Upper lobe of left lung (tissue), 6 donors: ENCODE measurements around the gene POLG2. TPM values are rescaled to one million over a fixed set of nuclear protein-coding genes. Genes with fewer than 3 reads are reported as not detected.

Experiments used
- ATAC-seq, 2 donors: fragments of 200-7000 bp; cut with Tn5 transposase; one replicate each; pipeline ENCODE4 v1.9.1; 2022; ENCODE audit warnings: mild to moderate bottlenecking in 2 of 2, moderate library complexity in 2 of 2; ENCODE audit not compliant: low FRiP score in 2 of 2
- DNase-seq, 2 donors: peaks; one replicate each; pipeline ENCODE4 v3.0.0-alpha.2; 2019 to 2020
- H3K27ac ChIP-seq, 4 donors: fragments of 200-600 bp; sonication (generic); one replicate each; pipeline ENCODE4 v1.5.1; 2016 to 2019
- H3K27me3 ChIP-seq, 4 donors: fragments of 200-600 bp; sonication (generic); one replicate each; pipeline ENCODE4 v1.5.1; 2017 to 2019
- H3K36me3 ChIP-seq, 4 donors: fragments of 200-600 bp; sonication (generic); one replicate each; pipeline ENCODE4 v1.5.1; 2016 to 2019
- H3K4me1 ChIP-seq, 4 donors: fragments of 200-600 bp; sonication (generic); one replicate each; pipeline ENCODE4 v1.5.1; 2018 to 2019
- H3K4me3 ChIP-seq, 4 donors: fragments of 200-600 bp; sonication (generic); one replicate each; pipeline ENCODE4 v1.5.1; 2017 to 2019; ENCODE audit warnings: mild to moderate bottlenecking in 2 of 4, moderate library complexity in 1 of 4
- H3K9me3 ChIP-seq, 4 donors: fragments of 200-600 bp; sonication (generic); one replicate each; pipeline ENCODE4 v1.5.1; 2018 to 2019
- EP300 ChIP-seq, 4 donors: sonication (generic); formaldehyde crosslinking; IDR thresholded peaks; one replicate each; pipeline ENCODE4 v1.5.1; 2017; ENCODE audit warnings: antibody characterized with exemption in 4 of 4, control low read depth in 2 of 4
- POLR2A ChIP-seq, 4 donors: fragments of 450-650 bp; IDR thresholded peaks; one replicate each; pipeline ENCODE4 v1.5.1; 2016 to 2017; ENCODE audit warnings: antibody characterized with exemption in 4 of 4, mild to moderate bottlenecking in 2 of 4
- POLR2AphosphoS5 ChIP-seq, 2 donors: sonication (generic); formaldehyde crosslinking; IDR thresholded peaks; one replicate each; pipeline ENCODE4 v1.5.1; 2017; ENCODE audit warnings: antibody characterized with exemption in 2 of 2
- WGBS, 2 donors: methylation state at CpG; one replicate each; pipeline ENCODE4 v1.1.5; 2017 to 2018; 5-methylcytosine and 5-hydroxymethylcytosine counted together
- small RNA-seq, 4 donors: library from RNA; depleted of rRNA; stranded (forward); fragments of <200 nt; gene quantifications; one replicate each; pipeline ENCODE3, GENCODE V24; 2016
- total RNA-seq, 6 donors: library from RNA; depleted of rRNA in 4 of 6; stranded (reverse); fragments of >200 nt in 4 of 6; gene quantifications; one replicate each; pipeline versions ENCODE4 v1.1.0 to v1.2.1, GENCODE V29; 2016 to 2021
- TF ChIP-seq, protein P1 (sequence below), 6 experiments: fragments of 450-650 bp in 4 of 6; fragments of 200-600 bp in 2 of 6; sonication (generic) in 2 of 6; IDR thresholded peaks; one replicate each; pipeline ENCODE4 v1.5.1; 2016 to 2019; ENCODE audit warnings: antibody characterized with exemption in 6 of 6
- donor health status: DM: no; HTN: no; CAD: no; lungs with moderate emphysema.
- donor health status: DM: no; HTN: yes; CAD: no; lungs with severe emphysema.

The POLG2 gene
- total RNA-seq, 6 donors from 2014 or later = 4.1 to 25.2 (median 12.6) TPM

GRCh38 chr17:64428406-64428805, 68.4 kb downstream of the POLG2 start:
- Histone ChIP-seq H3K9me3 (no peaks in the 10 kb centered on the region), H3K27ac (no peak overlapping the region), H3K36me3 (no peaks in the 10 kb centered on the region), H3K4me1 (no peaks in the 10 kb centered on the region), H3K27me3 (no peaks in the 10 kb centered on the region), H3K4me3 (no peak overlapping the region)
- 86 to 95% methylated on average over 1 of the region's 1 CpG for WGBS, 2 donors
- DNase-seq = no peak
- no peak for ATAC-seq
- TF ChIP-seq EP300 (IDR thresholded peaks at IDR 0.05) = no peak
- no peak for TF ChIP-seq POLR2A (IDR thresholded peaks at IDR 0.05)
- TF ChIP-seq POLR2AphosphoS5 (IDR thresholded peaks at IDR 0.05) = no peak
- TF ChIP-seq, protein P1, sequence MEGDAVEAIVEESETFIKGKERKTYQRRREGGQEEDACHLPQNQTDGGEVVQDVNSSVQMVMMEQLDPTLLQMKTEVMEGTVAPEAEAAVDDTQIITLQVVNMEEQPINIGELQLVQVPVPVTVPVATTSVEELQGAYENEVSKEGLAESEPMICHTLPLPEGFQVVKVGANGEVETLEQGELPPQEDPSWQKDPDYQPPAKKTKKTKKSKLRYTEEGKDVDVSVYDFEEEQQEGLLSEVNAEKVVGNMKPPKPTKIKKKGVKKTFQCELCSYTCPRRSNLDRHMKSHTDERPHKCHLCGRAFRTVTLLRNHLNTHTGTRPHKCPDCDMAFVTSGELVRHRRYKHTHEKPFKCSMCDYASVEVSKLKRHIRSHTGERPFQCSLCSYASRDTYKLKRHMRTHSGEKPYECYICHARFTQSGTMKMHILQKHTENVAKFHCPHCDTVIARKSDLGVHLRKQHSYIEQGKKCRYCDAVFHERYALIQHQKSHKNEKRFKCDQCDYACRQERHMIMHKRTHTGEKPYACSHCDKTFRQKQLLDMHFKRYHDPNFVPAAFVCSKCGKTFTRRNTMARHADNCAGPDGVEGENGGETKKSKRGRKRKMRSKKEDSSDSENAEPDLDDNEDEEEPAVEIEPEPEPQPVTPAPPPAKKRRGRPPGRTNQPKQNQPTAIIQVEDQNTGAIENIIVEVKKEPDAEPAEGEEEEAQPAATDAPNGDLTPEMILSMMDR (IDR thresholded peaks at IDR 0.05) = no peak

Small RNA genes lying within 50 kb of the gene (small RNA-seq; reads per million reads assigned to genes)
- 0 reads per million in 4 donors for gene ATP5MFP4

Other genes starting within 250 kb of the POLG2 start
- 10 to 100 TPM; 42.3 to 96.1 (median 53.4) TPM for gene TEX2, start 233.8 kb downstream of the POLG2 start, total RNA-seq
- gene PECAM1, start 106.2 kb downstream of the POLG2 start, total RNA-seq = 100 to 1,000 TPM; 142 to 635 (median 351) TPM
- 10 to 100 TPM in 3 of 6 donors, 1 to 10 TPM in 3; 6.3 to 22.9 (median 10.2) TPM for gene MILR1, start 47.9 kb downstream of the POLG2 start, total RNA-seq
- 1,000 to 10,000 TPM in 1 of 6 donors, 100 to 1,000 TPM in 5; 554 to 1,286 (median 754) TPM for gene DDX5, start 9.2 kb upstream of the POLG2 start, total RNA-seq
- 100 to 1,000 TPM in 1 of 6 donors, 10 to 100 TPM in 5; 24.3 to 168 (median 35.7) TPM for gene CEP95, start 9.9 kb upstream of the POLG2 start, total RNA-seq
- 10 to 100 TPM; 24.1 to 58.2 (median 34.9) TPM for gene SMURF2, start 165.3 kb upstream of the POLG2 start, total RNA-seq